Fibroblast of peridontal ligament (primary cell): ENCODE results near the gene POTEG.
"Not testable (repeated sequence)": the region's sequence is repeated elsewhere in the genome, so short reads cannot be mapped to it uniquely, and the experiment has no call there.

Experiments
- DNase-seq: peaks from one replicate; pipeline ENCODE4 v3.0.0-alpha.2; 2010; ENCODE audit errors: extremely low read depth

The POTEG gene

GRCh38 chr14:19434241-19434640 lies at the start of gene POTEG:
POTEG (minus strand) TSS chr14:19434341; CDS start chr14:19434289, 52 bp downstream.
- not testable (repeated sequence) for DNase-seq

DNA sequence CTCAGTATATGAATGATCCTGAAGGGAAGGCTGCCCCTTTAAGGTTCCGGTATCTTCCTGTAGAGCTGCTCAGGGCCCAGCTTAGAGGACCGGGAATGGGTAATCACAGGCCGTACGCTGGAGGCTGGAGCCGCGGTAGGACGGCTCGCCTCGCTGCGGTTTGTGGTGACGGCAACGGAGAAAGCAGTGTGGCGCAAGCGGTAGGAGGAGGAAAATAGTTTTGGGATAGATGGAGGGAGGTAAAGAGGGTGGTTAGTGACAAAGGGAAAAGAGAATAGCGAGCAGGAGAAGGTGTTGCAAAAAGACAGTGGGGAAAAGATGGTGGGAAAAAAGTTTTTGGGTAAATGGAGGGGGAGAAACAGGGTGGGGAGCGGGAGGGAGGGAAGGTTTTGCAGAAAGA lies 48.0 kb upstream of the POTEG start:
- DNase-seq = not testable (repeated sequence)

DNA sequence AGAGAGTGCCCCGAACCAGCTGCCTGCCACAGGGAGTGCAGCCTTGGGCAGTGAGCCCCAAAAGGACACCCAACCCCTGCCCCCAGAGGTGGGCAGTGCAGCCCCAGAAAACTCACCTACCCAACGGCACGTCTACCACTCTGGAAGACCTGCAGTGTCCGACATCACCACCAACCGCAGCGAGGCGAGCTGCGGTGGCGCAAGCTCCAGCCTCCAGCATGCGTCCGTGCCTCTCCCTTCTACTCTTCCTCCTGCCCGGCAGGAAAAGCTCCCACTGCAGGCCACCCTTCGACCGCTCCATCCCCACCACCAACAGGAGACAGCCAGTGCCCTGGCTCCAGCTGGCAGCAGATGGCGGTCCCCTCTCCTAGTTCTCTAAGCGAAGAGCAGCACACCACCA lies 47.3 kb upstream of the POTEG start:
- not testable (repeated sequence) for DNase-seq

DNA sequence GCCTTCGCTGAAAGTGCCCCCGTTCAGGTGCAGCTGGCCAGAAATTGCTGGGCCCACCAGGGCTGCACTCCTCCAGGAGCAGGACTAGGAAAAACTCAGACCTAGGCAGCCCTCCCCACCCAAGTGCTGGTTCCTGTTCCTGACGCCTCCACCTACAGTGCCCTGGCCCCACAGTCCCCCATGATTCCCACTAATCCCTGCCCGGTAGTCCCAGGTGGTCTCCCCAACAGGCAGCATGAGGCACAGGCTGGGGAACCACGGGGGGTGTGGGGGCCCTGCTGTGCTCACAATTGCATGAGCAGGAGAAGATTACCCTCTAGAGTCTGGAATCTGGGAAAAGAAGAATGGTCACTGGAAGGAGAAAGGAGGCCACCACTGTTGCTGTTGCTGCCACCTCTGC lies 46.4 kb upstream of the POTEG start:
- DNase-seq = not testable (repeated sequence)

DNA sequence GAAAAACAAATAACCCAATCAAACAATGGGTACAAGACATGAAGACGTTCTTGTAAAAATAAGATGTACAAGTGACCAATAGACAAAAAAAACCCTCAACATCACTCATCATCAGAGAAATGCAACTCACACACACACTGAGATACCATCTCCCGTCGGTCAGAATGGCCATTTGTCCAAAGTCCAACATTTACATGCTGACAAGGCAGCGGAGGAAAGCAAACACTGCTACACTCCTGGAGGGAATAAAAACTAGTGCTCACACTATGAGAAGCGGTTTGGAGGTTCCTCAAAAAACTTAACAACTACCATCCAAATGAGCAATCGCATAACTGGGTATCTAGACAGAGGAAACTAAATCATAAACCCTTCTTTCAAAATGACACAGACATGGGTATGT lies 11.6 kb upstream of the POTEG start:
- DNase-seq = not testable (repeated sequence)

- not testable (repeated sequence) for DNase-seq
Observed at GRCh38 chr14:19439826-19440225, 5.7 kb upstream of the POTEG start.

DNA sequence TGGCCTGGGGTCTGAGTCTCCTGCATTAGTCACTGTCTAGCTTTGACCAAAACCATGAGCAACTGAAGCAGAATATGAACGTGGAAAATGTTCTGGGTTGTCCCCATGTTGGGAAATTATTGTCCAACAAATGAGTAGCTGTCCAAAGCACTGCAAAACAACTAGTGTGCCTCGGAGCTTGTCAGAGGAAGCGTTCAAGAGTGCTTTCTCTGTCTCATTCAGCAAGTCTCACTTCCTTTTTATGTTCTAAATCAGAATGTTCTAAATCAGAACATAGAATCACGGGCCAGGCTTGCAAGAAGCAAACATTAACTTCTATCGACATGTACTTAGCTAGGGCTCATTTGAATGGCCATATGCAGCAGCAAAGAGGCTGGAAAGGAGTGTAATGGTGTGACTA lies 5.1 kb upstream of the POTEG start:
- not testable (repeated sequence) for DNase-seq

GRCh38 chr14:19437126-19437443 lies 2.9 kb upstream of the POTEG start:
- not testable (repeated sequence) for DNase-seq

DNA sequence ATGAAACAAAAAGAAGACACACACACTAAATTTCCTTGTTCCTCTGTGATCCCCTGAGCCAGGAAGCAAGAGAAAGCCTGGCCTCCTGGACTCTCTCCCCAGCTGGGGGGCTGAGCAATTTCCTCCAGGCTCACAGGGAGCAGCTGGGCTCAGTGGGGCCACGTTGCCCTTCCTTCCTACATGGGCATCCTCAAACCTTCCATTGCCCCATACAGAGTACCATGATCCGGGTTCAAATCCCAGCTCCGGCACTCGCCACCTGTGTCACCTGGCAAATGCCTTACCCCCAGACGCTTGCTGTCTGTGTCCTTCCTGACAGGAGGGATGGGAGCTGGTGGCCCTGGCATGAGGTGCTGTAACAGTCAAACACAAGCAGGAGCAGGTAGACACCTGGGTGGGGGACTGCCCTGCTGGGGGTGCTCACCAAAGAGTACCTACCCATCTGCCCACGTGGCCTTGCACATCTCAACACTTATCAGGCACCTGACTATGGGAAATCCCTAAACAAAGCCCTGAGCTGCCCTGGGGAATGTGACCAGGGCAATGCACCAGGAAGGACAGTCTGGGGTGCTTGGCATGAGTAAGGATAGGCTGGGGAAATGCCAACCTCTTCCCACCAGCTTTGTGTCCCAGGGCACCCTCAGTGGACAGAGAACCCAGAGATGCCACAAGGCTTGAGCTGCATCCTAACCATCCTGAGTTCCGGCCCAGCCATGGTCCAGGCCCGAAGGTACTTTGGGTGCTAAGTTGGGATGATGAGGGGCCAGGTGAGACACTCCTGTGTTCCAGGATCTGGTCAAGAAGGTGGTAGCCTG lies 2.4 kb upstream of the POTEG start:
- not testable (repeated sequence) for DNase-seq

DNA sequence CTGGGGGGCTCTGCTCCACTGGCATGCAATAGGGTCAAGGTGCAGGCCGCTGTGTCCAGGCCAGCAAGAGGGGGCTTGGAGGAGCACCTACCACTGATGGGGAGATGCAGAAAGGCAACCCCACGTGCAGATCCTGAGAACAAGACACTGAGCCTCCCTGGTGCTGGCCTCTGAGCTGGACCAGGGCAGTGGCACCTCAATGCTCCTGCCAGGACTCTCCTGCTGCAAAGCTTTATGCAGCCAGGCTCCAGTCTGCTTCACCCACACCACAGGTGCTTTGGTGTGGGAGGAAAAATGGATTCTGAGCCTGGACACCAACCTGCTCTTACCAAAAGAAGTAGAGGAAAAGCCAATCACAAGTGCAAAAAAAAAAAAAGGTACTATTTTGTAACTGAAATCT lies 1.7 kb upstream of the POTEG start:
- DNase-seq = not testable (repeated sequence)

GRCh38 chr14:19434891-19435290 lies 750 bp upstream of the POTEG start:
- not testable (repeated sequence) for DNase-seq

DNA sequence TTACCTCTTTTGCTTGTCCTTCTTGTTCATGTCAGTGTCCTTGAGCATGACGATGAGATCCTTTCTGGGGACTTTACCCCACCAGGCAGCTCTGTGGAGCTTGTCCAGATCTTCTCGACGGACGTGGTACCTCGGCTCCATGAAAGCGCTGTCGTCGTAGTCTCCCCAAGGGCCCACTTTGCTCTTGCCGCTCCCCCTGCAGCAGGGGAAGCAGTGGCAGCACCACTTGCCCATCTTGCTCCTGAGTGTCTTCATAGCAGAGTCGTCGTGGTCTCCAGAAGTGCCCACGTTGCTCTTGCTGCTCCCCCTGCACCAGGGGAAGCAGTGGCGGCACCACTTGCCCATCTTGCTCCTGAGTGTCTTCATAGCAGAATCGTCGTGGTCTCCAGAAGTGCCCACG lies 376 bp downstream of the POTEG start:
- not testable (repeated sequence) for DNase-seq

GRCh38 chr14:19408519-19408918 lies 25.6 kb downstream of the POTEG start:
- not testable (repeated sequence) for DNase-seq

GRCh38 chr14:19402097-19402496 lies 32.0 kb downstream of the POTEG start:
- not testable (repeated sequence) for DNase-seq

- DNase-seq = not testable (repeated sequence)
Observed at GRCh38 chr14:19394727-19395126, 39.4 kb downstream of the POTEG start.

- DNase-seq = not testable (repeated sequence)
Observed at GRCh38 chr14:19390230-19390629, 43.9 kb downstream of the POTEG start.

DNA sequence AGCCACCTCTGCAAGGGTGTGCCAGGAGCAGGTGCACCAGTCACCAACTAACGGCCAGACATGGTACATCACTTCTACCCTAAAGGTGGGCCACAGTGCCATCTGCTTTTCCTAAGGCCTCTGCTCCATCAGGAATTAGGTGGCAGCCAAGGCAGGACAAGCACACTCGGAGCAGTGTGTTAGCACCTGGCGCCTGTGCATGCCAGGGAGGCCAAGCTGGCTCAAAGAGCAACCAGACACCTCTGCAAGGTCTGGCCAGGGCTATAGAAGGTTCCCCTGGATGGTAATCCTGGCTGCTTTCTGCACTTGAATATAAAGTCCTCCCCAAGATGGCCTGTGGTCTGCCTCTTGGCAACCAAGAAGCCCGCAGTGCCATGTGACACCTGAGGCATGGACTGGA lies 45.4 kb downstream of the POTEG start:
- DNase-seq = not testable (repeated sequence)

DNA sequence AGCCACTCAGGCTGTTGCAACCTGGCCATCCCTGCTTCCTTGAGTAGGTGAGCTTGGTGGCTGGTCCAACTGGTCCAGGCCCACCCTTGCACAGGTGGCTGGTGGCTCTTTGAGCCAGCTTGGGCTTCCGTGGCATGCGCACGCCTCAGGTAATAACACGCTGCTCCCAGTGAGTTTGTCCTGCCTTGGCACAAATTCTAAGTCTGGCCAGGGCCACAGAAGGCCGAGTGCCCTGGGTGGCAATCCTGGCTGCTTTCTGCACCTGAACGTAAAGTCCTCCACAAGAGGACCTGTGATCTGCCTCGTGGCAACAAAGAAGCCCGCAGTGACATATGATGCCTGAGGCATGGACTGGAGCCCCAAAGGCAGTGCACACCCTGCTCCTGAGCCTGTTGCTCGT lies 47.1 kb downstream of the POTEG start:
- DNase-seq = not testable (repeated sequence)

DNA sequence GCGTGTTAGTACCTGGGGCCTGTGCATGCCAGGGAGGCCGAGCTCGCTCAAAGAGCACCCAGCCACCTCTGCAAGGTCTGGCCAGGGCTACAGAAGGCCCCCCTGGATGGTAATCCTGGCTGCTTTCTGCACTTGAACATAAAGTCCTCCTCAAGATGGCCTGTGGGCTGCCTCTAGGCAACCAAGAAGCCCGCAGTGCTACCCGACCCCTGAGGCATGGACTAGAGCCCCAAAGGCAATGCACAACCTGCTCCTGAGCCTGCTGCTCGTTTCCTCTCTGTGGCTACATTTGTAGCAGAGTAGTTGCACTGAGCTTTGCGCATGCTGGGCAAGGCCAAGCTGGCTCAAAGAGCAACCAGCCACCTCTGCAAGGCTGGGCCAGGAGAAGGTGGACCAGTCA lies 47.8 kb downstream of the POTEG start:
- not testable (repeated sequence) for DNase-seq

DNA sequence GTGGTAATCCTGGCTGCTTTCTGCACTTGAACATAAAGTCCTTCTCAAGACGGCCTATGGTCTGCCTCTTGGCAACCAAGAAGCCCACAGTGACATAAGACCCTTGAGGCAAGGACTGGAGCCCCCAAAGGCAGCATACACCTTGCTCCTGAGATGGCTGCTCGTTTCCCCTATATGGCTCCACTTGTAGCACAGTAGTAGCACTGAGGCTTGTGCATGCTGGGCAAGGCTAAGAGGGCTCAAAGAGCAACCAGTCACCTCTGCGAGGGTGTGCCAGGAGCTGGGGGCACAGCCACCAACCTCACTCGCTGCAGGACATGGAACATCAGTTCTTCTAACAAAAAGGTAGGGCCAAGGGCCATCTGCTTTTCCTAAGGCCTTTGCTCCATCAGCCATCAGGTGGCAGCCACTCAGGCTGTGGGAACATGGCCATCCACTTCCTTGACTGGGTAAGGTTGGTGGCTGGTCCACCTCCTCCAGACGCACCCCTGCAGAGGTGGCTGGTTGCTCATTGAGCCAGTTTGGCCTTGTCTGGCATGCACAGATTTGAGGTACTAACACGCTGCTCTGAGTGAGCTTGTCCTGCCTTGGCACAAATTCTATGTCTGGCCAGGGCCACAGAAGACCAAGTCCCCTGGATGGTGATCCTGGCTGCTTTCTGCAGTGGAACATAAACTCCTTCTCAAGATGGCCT lies 49.9 kb downstream of the POTEG start:
- DNase-seq = not testable (repeated sequence)

GRCh38 chr14:19383008-19383584 lies 51.0 kb downstream of the POTEG start:
- DNase-seq = not testable (repeated sequence)

DNA sequence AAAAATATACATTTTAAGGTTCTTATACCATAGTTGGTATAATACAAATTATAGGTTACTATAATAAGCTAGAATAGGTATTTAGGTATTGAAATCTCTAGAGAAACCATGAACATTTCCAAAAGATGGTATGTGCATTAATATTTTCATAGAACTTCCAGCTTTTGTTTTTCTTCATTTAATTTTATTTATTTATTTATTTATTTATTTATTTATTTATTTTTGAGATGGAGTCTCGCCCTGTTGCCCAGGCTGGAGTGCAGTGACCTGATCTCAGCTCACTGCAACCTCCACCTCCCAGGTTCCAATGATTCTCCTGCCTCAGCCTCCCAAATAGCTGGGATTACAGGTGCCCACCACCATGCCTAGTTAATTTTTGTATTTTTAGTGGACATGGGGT lies 54.0 kb downstream of the POTEG start:
- not testable (repeated sequence) for DNase-seq

DNA sequence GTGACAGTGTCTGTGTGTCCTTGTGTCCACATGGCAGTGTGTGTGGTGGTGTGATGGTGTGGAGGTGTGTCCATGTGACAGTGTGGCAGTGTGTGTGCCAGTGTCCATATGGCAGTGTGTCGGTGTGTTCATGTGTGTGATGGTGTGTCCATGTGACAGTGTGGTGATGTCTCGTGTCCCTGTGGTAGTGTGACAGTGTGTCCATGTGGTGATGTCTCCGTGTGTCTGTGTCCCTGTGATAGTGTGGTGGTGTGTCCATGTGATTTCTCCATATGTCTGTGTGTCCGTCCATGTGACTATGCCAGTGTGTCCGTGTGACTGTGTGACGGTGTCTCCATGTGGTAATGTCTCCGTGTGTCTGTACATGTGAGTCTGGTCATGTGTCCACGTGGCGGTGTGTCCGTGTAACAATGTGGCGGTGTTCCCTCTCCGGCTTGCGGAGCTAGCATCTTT lies 59.7 kb downstream of the POTEG start:
- DNase-seq = not testable (repeated sequence)
